DOHH2 (cell line): Measurements from ENCODE around the gene DYNLL2.

Experiments used
- EZH2phosphoT487 ChIP-seq: fragments of 200-600 bp; sonication (generic); IDR thresholded peaks from 2 replicates; pipeline ENCODE4 v1.6.1; 2017; ENCODE audit warnings: borderline replicate concordance, mild to moderate bottlenecking, antibody characterized with exemption, low read length, moderate library complexity, mixed read lengths
- TF ChIP-seq, protein P1 (sequence below): fragments of 200-600 bp; sonication (generic); IDR thresholded peaks from one replicate; pipeline ENCODE4 v1.5.1; 2014; ENCODE audit warnings: antibody characterized with exemption, mild to moderate bottlenecking, low read depth, low read length; ENCODE audit not compliant: poor library complexity, severe bottlenecking

DNA sequence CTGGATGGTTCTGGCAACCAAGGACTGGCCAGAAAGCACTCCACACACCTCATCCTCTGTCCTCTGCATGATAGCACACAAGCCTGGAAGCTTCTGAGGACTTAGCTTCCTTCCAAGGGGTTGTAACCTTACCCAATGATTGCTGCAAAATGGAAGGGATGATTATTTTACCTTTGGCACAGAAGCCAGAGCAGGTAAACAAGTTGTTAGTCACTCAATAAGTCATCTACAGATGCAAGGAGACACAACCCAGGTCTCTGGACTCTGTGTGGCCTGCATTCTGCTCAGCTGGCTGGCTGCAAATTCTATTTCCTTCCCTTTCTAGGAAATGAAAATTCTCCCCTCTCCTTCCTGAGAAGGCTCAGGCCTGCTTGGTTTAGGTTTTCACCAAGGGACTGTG lies 26.7 kb upstream of the DYNLL2 start:
- TF ChIP-seq, protein P1, sequence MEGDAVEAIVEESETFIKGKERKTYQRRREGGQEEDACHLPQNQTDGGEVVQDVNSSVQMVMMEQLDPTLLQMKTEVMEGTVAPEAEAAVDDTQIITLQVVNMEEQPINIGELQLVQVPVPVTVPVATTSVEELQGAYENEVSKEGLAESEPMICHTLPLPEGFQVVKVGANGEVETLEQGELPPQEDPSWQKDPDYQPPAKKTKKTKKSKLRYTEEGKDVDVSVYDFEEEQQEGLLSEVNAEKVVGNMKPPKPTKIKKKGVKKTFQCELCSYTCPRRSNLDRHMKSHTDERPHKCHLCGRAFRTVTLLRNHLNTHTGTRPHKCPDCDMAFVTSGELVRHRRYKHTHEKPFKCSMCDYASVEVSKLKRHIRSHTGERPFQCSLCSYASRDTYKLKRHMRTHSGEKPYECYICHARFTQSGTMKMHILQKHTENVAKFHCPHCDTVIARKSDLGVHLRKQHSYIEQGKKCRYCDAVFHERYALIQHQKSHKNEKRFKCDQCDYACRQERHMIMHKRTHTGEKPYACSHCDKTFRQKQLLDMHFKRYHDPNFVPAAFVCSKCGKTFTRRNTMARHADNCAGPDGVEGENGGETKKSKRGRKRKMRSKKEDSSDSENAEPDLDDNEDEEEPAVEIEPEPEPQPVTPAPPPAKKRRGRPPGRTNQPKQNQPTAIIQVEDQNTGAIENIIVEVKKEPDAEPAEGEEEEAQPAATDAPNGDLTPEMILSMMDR: no peak
- TF ChIP-seq EZH2phosphoT487: no peak
